GM19043 (cell line): ENCODE measurements around the gene RRAGC.

Source experiments
- ATAC-seq: cut with Tn5 transposase; IDR thresholded peaks from one replicate; pipeline ENCODE4 v1.9.1; 2021; ENCODE audit warnings: low read depth; ENCODE audit not compliant: unreplicated experiment

Gene RRAGC

GRCh38 chr1:38788341-38789336 lies 70.9 kb downstream of the RRAGC start:
- no peak for ATAC-seq
